PC-9 (cell line): ENCODE data around the gene LRRC32. TPM values are rescaled to one million over a fixed set of nuclear protein-coding genes. Genes with fewer than 3 reads are reported as not detected.

ENCODE experiments used
- BruUV-seq: library from RNA; stranded (reverse); fragments of 400-500 nt; replicated peaks from 2 replicates; lab custom pipeline; 2021; lab: Mats Ljungman, UMichigan
- CTCF ChIA-PET: fragments of 300-600 bp; sonication (Branson Sonifier 250); formaldehyde crosslinking; loops from one replicate; lab custom pipeline; 2022; ENCODE audit warnings: antibody characterized with exemption; lab: Charles Lee
- POLR2A ChIA-PET: fragments of 300-600 bp; sonication (Branson Sonifier 250); formaldehyde crosslinking; loops from one replicate; lab custom pipeline; 2022; ENCODE audit warnings: antibody characterized with exemption; ENCODE audit not compliant: unreplicated experiment; lab: Charles Lee
- DNase-seq, 2 experiments: peaks; one replicate each; pipeline versions ENCODE4 v3.0.0 to v3.0.0-alpha.2; 2015 to 2022; ENCODE audit warnings: mixed read lengths in 1 of 2
- H2AFZ ChIP-seq: fragments of 200-600 bp; sonication (generic); 2 replicates; pipeline ENCODE4 v1.8.1; 2017; ENCODE audit warnings: antibody characterized with exemption
- H3F3A ChIP-seq: fragments of 200-600 bp; sonication (generic); 2 replicates; pipeline ENCODE4 v1.8.1; 2017; ENCODE audit warnings: antibody characterized with exemption, mild to moderate bottlenecking, low read depth; ENCODE audit not compliant: insufficient read depth
- H3K27ac ChIP-seq: fragments of 200-600 bp; sonication (generic); 2 replicates; pipeline ENCODE4 v1.6.1; 2016; ENCODE audit warnings: mixed run types
- H3K27me3 ChIP-seq: fragments of 200-600 bp; sonication (generic); 2 replicates; pipeline ENCODE4 v1.6.1; 2016; ENCODE audit warnings: low read depth, mixed run types; ENCODE audit not compliant: insufficient read depth
- H3K36me3 ChIP-seq: fragments of 200-600 bp; sonication (generic); 2 replicates; pipeline ENCODE4 v1.6.1; 2016; ENCODE audit warnings: low read depth, mixed run types
- H3K4me1 ChIP-seq: fragments of 200-600 bp; sonication (generic); replicated peaks from 2 replicates; pipeline ENCODE4 v1.6.1; 2016; ENCODE audit warnings: mixed run types; ENCODE audit not compliant: insufficient read depth
- H3K4me2 ChIP-seq: fragments of 200-600 bp; sonication (generic); 2 replicates; pipeline ENCODE4 v1.6.1; 2017; ENCODE audit warnings: mixed run types
- H3K4me3 ChIP-seq: fragments of 200-600 bp; sonication (generic); 2 replicates; pipeline ENCODE4 v1.6.1; 2016; ENCODE audit warnings: mixed run types
- H3K79me2 ChIP-seq: fragments of 200-600 bp; sonication (generic); 2 replicates; pipeline ENCODE4 v1.6.1; 2017; ENCODE audit warnings: low read depth, mixed run types
- H3K9me2 ChIP-seq: fragments of 200-600 bp; sonication (generic); 2 replicates; pipeline ENCODE4 v1.8.1; 2017; ENCODE audit warnings: mild to moderate bottlenecking; ENCODE audit not compliant: insufficient read depth
- H3K9me3 ChIP-seq: fragments of 200-600 bp; sonication (generic); 2 replicates; pipeline ENCODE4 v1.8.1; 2016; ENCODE audit warnings: low read depth; ENCODE audit not compliant: insufficient read depth
- H4K20me1 ChIP-seq: fragments of 200-600 bp; sonication (generic); 2 replicates; pipeline ENCODE4 v1.8.1; 2017; ENCODE audit not compliant: insufficient read depth
- EZH2 ChIP-seq: fragments of 200-600 bp; sonication (generic); IDR thresholded peaks from 2 replicates; pipeline ENCODE4 v1.8.0; 2017; ENCODE audit warnings: antibody characterized with exemption, low read depth
- intact Hi-C: fragments of 100-400 bp; cut with micrococcal nuclease; formaldehyde crosslinking; loops from one replicate; pipeline ENCODE4 v1.10.0; 2022; ENCODE audit not compliant: unreplicated experiment
- total RNA-seq: library from RNA; stranded (reverse); gene quantifications from 2 replicates; pipeline ENCODE4 v1.2.3, GENCODE V29; 2021
- TF ChIP-seq, protein P1 (sequence below): fragments of 200-600 bp; sonication (generic); conservative IDR thresholded peaks from 2 replicates; pipeline ENCODE4 v1.6.1; 2017; ENCODE audit warnings: mixed run types, antibody characterized with exemption, mild to moderate bottlenecking, moderate library complexity

The LRRC32 gene
- total RNA-seq, 1 experiment from 2014 or later = not detected

- H4K20me1 ChIP-seq = no peaks in the 10 kb centered on the region
- POLR2A ChIA-PET = no interaction called here
- no peak overlapping the region for H3K27ac ChIP-seq
- H3K4me1 ChIP-seq = no peaks in the 10 kb centered on the region
- no peaks in the 10 kb centered on the region for H3K79me2 ChIP-seq
- no TSS peak for BruUV-seq
- intact Hi-C loops = loop anchor here (5.0 kb wide), 1 partner anchor 788 kb away; no protein-coding TSS in a partner anchor
- no peaks in the 10 kb centered on the region for H3K27me3 ChIP-seq
- H3K9me2 ChIP-seq = no peaks in the 10 kb centered on the region
- H3F3A ChIP-seq = no peaks in the 10 kb centered on the region
- H2AFZ ChIP-seq = no peak overlapping the region
- TF ChIP-seq, protein P1, sequence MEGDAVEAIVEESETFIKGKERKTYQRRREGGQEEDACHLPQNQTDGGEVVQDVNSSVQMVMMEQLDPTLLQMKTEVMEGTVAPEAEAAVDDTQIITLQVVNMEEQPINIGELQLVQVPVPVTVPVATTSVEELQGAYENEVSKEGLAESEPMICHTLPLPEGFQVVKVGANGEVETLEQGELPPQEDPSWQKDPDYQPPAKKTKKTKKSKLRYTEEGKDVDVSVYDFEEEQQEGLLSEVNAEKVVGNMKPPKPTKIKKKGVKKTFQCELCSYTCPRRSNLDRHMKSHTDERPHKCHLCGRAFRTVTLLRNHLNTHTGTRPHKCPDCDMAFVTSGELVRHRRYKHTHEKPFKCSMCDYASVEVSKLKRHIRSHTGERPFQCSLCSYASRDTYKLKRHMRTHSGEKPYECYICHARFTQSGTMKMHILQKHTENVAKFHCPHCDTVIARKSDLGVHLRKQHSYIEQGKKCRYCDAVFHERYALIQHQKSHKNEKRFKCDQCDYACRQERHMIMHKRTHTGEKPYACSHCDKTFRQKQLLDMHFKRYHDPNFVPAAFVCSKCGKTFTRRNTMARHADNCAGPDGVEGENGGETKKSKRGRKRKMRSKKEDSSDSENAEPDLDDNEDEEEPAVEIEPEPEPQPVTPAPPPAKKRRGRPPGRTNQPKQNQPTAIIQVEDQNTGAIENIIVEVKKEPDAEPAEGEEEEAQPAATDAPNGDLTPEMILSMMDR = no peak
- no peak for TF ChIP-seq EZH2
- H3K36me3 ChIP-seq = no peaks in the 10 kb centered on the region
- H3K4me2 ChIP-seq = no peak overlapping the region
- no peak for DNase-seq
- CTCF ChIA-PET = interaction anchor here (0.6 kb wide), 2 partner anchors 105 to 608 kb away, joined by 3 read pairs; no protein-coding TSS in a partner anchor
- H3K4me3 ChIP-seq = no peak overlapping the region
- peaks cover 10% of the 10 kb centered on the region; the same call in 1 of the 2 replicates for H3K9me3 ChIP-seq
These were observed 14.7 kb upstream of the LRRC32 start for GRCh38 chr11:76685237-76685636.

DNA sequence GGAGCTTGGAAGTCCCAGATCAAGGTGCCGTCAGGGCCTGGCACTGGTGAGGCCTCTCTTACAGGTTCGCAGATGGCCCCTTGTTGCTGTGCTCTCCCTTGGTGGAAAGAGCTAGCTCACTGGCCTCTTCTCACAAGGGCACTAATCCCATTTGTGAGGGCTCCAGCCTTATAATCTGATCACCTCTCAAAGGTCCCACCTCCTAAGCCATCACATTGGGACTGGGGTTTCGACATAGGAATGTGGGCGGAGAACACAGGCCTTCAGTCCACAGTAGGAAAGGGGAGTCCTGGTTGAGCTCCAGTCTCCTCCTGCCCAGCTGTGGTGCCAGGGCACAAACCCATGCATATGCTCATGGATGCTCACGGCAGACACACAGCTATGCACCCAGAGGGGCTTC lies 14.0 kb upstream of the LRRC32 start:
- Histone ChIP-seq H3K4me2 (no peak overlapping the region), H3K36me3 (no peaks in the 10 kb centered on the region), H3K9me3 (peaks cover 10% of the 10 kb centered on the region; the same call in 1 of the 2 replicates), H3F3A (no peaks in the 10 kb centered on the region), H3K27me3 (no peaks in the 10 kb centered on the region), H3K9me2 (no peaks in the 10 kb centered on the region), H3K27ac (no peak overlapping the region), H3K79me2 (no peaks in the 10 kb centered on the region), H4K20me1 (no peaks in the 10 kb centered on the region), H3K4me1 (no peaks in the 10 kb centered on the region), H2AFZ (no peak overlapping the region), H3K4me3 (no peak overlapping the region)
- BruUV-seq = no TSS peak
- DNase-seq = no peak
- TF ChIP-seq, protein P1 = no peak
- no peak for TF ChIP-seq EZH2
- intact Hi-C loops = loop anchor here (5.0 kb wide), 2 partner anchors 367 to 1137 kb away; no protein-coding TSS in a partner anchor
- ChIA-PET POLR2A (no interaction called here), CTCF (interaction anchor here (0.6 kb wide), 1 partner anchor 104 kb away, joined by 3 read pairs; no protein-coding TSS in a partner anchor)

- Histone ChIP-seq H3K9me3 (peaks cover 10% of the 10 kb centered on the region; the same call in 1 of the 2 replicates), H3K4me3 (no peak overlapping the region), H3K27ac (no peak overlapping the region), H3K27me3 (no peaks in the 10 kb centered on the region), H4K20me1 (no peaks in the 10 kb centered on the region), H2AFZ (no peak overlapping the region), H3K4me1 (no peaks in the 10 kb centered on the region), H3K79me2 (no peaks in the 10 kb centered on the region), H3F3A (no peaks in the 10 kb centered on the region), H3K36me3 (no peaks in the 10 kb centered on the region), H3K9me2 (no peaks in the 10 kb centered on the region), H3K4me2 (no peak overlapping the region)
- no peak for DNase-seq
- intact Hi-C loops = loop anchor here (5.0 kb wide), 2 partner anchors 366 to 1136 kb away; no protein-coding TSS in a partner anchor
- ChIA-PET CTCF (no interaction called here), POLR2A (no interaction called here)
- TF ChIP-seq, protein P1 = no peak
- no peak for TF ChIP-seq EZH2
- no TSS peak for BruUV-seq
These were observed 12.9 kb upstream of the LRRC32 start for GRCh38 chr11:76683161-76684095.
